Pancreas (tissue), 10 donors: ENCODE results near the gene RALGAPB. TPM values are rescaled to one million over a fixed set of nuclear protein-coding genes. Genes with fewer than 3 reads are reported as not detected.

Source experiments
- ATAC-seq, 4 donors: fragments of 200-7000 bp; cut with Tn5 transposase; one replicate each; pipeline versions ENCODE4 v1.8.0 to v1.9.1; 2020; ENCODE audit warnings: mild to moderate bottlenecking in 4 of 4, moderate library complexity in 4 of 4
- DNase-seq, 6 donors: peaks; one replicate each; pipeline ENCODE4 v3.0.0-alpha.2; 2020
- FAIRE-seq: peaks from 2 replicates; lab custom pipeline; 2012; peaks lifted over from hg19 to GRCh38; lab: Jason Lieb, UNC
- H3K27ac ChIP-seq, 4 donors: fragments of 200-600 bp; sonication (generic); 1 replicate in 3 of 4; 2 replicates in 1 of 4; pipeline versions ENCODE4 v1.5.0 to v1.8.0; 2020
- H3K27me3 ChIP-seq, 4 donors: fragments of 200-600 bp; one replicate each; pipeline ENCODE4 v1.8.0; 2021
- H3K36me3 ChIP-seq, 3 donors: fragments of 200-600 bp; sonication (generic) in 1 of 3; one replicate each; pipeline versions ENCODE4 v1.5.0 to v1.8.0; 2020 to 2021
- H3K4me1 ChIP-seq, 3 donors: fragments of 200-600 bp; one replicate each; pipeline ENCODE4 v1.8.0; 2021
- H3K4me3 ChIP-seq, 4 donors: fragments of 200-600 bp; sonication (generic) in 2 of 4; one replicate each; pipeline versions ENCODE4 v1.5.0 to v1.8.0; 2020 to 2021
- H3K9me3 ChIP-seq, 4 donors: fragments of 200-600 bp; one replicate each; pipeline ENCODE4 v1.8.0; 2021
- WGBS, 2 donors: extraction: QIAGEN DNeasy Blood & Tissue Kit; methylation state at CpG; one replicate each; pipeline ENCODE4 v1.1.7; 2013; 5-methylcytosine and 5-hydroxymethylcytosine counted together
- intact Hi-C, 3 donors: fragments of 100-400 bp; cut with DNase I; formaldehyde crosslinking; loops; one replicate each; pipeline versions ENCODE4 v1.11.1 to v1.14.2; 2022
- polyA plus RNA-seq, 2 donors: library from polyadenylated mRNA; stranded (reverse); fragments of 200-250 nt; gene quantifications; one replicate each; pipeline ENCODE4 v1.2.3, GENCODE V29; 2013
- total RNA-seq, 6 donors: library from RNA; stranded (reverse); fragmentation: NEBNext Ultra II Directional in 4 of 6; extraction: Animal tissue kit (Norgen Biotek cat#: 25700) in 4 of 6; gene quantifications; one replicate each; pipeline versions ENCODE4 v1.2.1 to v1.2.4, GENCODE V29; 2021 to 2023
- TF ChIP-seq, protein P1 (sequence below), 4 donors: fragments of 200-600 bp; sonication (generic) in 3 of 4; IDR thresholded peaks; one replicate each; pipeline versions ENCODE4 v1.5.0 to v1.8.0; 2021; ENCODE audit warnings: antibody characterized with exemption in 4 of 4
- donor health status: healthy with polysubstance abuse.
- donor health status: DM: no; HTN: no; CAD: no; lungs with moderate emphysema.
- donor health status: DM: no; HTN: no; CAD: no.
- donor health status: control.
- donor health status: control.
- donor health status: Bipolar disorder and iron deficiency.
- donor health status: DM: yes; HTN: yes; CAD: no.
- donor health status: DM: no; HTN: no; CAD: no.
- donor health status: DM: no; HTN: no; CAD: no.
- donor health status: DM: yes; HTN: yes; CAD: no.

The RALGAPB gene
- total and polyA plus RNA-seq, 8 donors, result 6.5 to 19.0 (median 11.3) TPM

DNA sequence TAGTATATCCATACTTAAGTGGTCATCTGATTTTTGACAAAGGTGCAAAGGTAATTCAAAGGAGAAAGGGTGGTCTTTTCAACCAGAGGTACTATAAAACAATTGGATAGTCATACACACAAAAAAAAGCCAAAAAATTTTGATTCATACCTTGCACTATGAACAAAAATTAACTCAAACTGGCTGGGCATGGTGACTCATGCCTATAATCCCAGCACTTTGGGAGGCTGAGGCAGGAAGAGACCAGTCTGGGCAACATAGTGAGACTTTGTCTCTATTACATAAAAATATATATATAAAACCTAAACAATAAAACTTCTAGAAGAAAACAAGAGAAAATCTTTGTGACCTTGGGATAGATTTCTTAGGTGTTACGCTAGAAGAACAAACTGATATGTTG, 64.5 kb downstream of the RALGAPB start:
- WGBS, 2 donors, result 100% methylated on average over 1 of the region's 1 CpG

DNA sequence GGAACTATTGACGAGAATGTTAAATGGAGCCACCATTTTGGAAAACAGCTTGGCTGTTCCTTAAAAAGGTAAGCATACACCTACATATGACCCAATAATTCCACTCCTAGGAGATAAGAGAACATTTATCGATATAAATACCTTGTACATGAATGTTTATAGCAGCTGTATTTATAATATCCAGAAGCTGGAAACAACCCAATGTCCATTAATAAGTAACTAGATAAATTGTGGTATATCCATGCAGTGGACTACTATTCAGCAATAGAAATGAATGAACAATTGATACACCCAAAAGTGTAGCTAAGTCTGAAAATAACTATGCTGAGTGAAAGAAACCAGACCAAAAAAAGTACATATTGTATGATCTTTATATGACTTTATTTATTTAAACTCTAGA, 66.1 kb downstream of the RALGAPB start:
- H3K36me3 ChIP-seq, result peaks cover 0 to 55% (median 7%) of the 10 kb centered on the region in 3 donors
- TF ChIP-seq, protein P1, sequence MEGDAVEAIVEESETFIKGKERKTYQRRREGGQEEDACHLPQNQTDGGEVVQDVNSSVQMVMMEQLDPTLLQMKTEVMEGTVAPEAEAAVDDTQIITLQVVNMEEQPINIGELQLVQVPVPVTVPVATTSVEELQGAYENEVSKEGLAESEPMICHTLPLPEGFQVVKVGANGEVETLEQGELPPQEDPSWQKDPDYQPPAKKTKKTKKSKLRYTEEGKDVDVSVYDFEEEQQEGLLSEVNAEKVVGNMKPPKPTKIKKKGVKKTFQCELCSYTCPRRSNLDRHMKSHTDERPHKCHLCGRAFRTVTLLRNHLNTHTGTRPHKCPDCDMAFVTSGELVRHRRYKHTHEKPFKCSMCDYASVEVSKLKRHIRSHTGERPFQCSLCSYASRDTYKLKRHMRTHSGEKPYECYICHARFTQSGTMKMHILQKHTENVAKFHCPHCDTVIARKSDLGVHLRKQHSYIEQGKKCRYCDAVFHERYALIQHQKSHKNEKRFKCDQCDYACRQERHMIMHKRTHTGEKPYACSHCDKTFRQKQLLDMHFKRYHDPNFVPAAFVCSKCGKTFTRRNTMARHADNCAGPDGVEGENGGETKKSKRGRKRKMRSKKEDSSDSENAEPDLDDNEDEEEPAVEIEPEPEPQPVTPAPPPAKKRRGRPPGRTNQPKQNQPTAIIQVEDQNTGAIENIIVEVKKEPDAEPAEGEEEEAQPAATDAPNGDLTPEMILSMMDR (IDR thresholded peaks at IDR 0.05), result no peak
- no peaks in the 10 kb centered on the region for H3K4me1 ChIP-seq
- FAIRE-seq, result no peak
- intact Hi-C loops, result no loop called here
- no peak for DNase-seq
- H3K4me3 ChIP-seq, result no peak overlapping the region
- WGBS, 2 donors, result 89 to 90% methylated on average over 2 of the region's 2 CpGs
- H3K9me3 ChIP-seq, result no peaks in the 10 kb centered on the region
- no peak for ATAC-seq
- H3K27me3 ChIP-seq, result no peaks in the 10 kb centered on the region
- no peak overlapping the region for H3K27ac ChIP-seq

More for the DNA sequence above, 64.5 kb downstream of the RALGAPB start:
- DNase-seq (no peak), FAIRE-seq (no peak), ATAC-seq (no peak)
- H3K27me3 ChIP-seq, result no peaks in the 10 kb centered on the region
- no peaks in the 10 kb centered on the region for H3K9me3 ChIP-seq
- H3K27ac ChIP-seq, result no peak overlapping the region
- no peaks in the 10 kb centered on the region for H3K4me1 ChIP-seq
- TF ChIP-seq, protein P1 (IDR thresholded peaks at IDR 0.05), result no peak
- intact Hi-C loops, result no loop called here
- H3K36me3 ChIP-seq, result peaks cover 0 to 50% (median 7%) of the 10 kb centered on the region in 3 donors
- H3K4me3 ChIP-seq, result no peak overlapping the region

DNA sequence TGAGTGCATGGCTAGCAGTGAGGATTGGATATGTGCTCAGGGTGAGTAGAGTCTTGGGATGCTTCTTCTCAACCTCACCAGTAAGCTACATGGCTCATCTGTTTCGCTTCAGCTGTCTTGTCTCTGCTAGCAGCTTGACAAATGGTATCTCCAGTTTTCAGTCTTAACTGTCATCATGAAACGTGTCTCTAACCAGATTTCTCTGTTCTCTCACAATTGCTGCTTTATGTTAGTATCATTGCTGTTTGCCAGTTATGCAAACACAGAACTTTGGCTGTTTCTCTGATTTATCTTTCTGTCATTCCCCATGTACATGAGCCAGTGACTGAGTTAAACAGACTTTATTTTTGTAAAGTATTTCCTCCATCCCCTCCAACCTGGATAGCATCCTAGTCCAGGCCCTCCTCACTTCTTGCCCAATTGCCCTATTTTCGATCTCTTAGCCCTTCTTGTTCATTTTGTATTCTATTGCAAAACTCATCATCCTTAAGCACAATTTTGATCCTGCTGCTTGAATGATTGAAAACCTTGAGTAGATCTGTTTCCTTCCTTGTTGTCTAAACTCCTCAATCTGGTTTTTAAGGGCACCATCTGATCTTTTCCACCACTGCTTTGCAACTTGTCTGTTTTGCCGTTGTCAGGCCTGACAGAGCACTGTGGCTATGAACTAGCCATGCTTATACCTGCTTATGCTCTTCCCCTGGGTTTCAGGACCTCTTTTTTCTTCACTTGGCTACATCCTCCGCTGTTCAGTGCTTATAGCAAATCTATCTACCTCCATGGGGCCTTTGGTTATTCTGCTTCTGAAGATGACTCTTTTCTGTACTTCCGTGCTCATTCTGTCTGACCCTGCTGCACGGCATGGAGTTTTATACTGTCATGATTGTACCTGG, 70.6 kb downstream of the RALGAPB start:
- FAIRE-seq (no peak), ATAC-seq (no peak), DNase-seq (no peak)
- Histone ChIP-seq H3K4me3 (no peak overlapping the region), H3K4me1 (no peaks in the 10 kb centered on the region), H3K36me3 (peaks cover 0 to 42% (median 8%) of the 10 kb centered on the region in 3 donors), H3K9me3 (no peaks in the 10 kb centered on the region), H3K27me3 (no peaks in the 10 kb centered on the region), H3K27ac (no peak overlapping the region)
- WGBS, 2 donors, result 77 to 80% methylated on average over 7 of the region's 7 CpGs
- TF ChIP-seq, protein P1 (IDR thresholded peaks at IDR 0.05), result no peak
- intact Hi-C loops, result no loop called here

DNA sequence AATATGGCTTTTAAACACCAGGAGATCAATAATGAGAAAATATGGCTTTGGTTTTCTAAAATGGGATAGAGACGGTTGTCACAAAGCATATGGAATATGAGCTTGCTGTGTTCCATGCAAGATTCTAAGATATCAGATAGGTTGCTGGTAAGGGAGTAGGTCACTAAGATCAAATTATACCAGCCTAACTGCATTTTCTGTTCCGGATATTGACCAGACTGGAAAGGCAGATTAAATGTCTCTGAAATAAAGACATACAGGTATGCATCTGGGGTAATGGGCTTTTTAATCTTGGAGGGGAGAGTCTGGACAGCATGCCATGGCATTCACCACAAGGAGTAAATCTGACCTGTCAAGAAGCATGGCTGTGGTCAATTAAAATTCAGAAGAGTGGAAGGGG, 73.1 kb downstream of the RALGAPB start:
- intact Hi-C loops, result no loop called here
- FAIRE-seq (no peak), ATAC-seq (no peak), DNase-seq (no peak)
- no peak overlapping the region for H3K4me3 ChIP-seq
- no peaks in the 10 kb centered on the region for H3K9me3 ChIP-seq
- TF ChIP-seq, protein P1 (IDR thresholded peaks at IDR 0.05), result no peak
- no peak overlapping the region for H3K27ac ChIP-seq
- H3K27me3 ChIP-seq, result no peaks in the 10 kb centered on the region
- no peaks in the 10 kb centered on the region for H3K4me1 ChIP-seq
- 95 to 97% methylated on average over 2 of the region's 2 CpGs for WGBS, 2 donors
- H3K36me3 ChIP-seq, result peaks cover 0 to 39% (median 6%) of the 10 kb centered on the region in 3 donors
